ENCODE data around the gene LHX3. TPM values are rescaled to one million over a fixed set of nuclear protein-coding genes. Genes with fewer than 3 reads are reported as not detected.

Gene LHX3
- total RNA-seq, 1 experiment from 2014 or later = not detected

DNA sequence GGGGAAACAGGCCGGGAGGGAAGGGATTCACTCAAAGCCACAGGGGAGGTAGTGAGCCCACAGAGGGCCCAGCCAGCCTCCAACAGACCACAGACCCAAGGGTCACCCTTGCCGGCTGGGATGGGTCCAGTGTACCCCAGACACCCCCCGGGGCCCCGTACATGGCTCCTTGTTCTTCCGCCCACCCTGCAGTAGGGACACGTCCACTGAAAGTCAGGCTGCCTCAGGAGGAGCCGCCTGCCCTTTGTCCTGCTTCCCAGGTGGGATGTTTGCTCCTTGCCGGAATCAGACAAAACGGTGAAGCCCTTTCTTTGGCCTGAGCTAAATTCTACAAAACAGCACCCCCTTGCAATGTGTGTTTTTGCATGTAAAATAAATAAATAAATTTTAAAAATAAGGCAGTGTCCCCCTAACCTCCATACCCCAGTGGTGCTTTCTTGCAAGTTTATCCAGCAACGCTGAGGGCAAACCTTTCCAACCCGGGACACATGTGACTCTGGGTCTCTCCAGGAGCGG lies 25.8 kb downstream of the LHX3 start:
- H3K79me2 ChIP-seq (ENCODE audit: low read length) = no peaks in the 10 kb centered on the region
- H3K27me3 ChIP-seq (ENCODE audit: low read length) = no peaks in the 10 kb centered on the region
- H3K36me3 ChIP-seq (ENCODE audit: insufficient read depth, low read length) = no peaks in the 10 kb centered on the region
- H3K27ac ChIP-seq (ENCODE audit: low read length) = no peak overlapping the region
- H3K4me2 ChIP-seq (ENCODE audit: low read depth, low read length, poor library complexity, severe bottlenecking) = no peak overlapping the region
- no peaks in the 10 kb centered on the region for H3K9me3 ChIP-seq (ENCODE audit: low read length)
- H4K20me1 ChIP-seq (ENCODE audit: insufficient read depth, low read depth, low read length) = no peaks in the 10 kb centered on the region
- H3K9me2 ChIP-seq (replicated peaks; ENCODE audit: insufficient read depth, low read length) = no peaks in the 10 kb centered on the region
- H3K9ac ChIP-seq (ENCODE audit: low read length) = no peak overlapping the region
- DNase-seq = no peak
- H3K4me1 ChIP-seq (ENCODE audit: low read length) = no peaks in the 10 kb centered on the region
- no peak overlapping the region for H2AFZ ChIP-seq (ENCODE audit: low read length)
- H3K4me3 ChIP-seq (ENCODE audit: low read length) = no peak overlapping the region

DNA sequence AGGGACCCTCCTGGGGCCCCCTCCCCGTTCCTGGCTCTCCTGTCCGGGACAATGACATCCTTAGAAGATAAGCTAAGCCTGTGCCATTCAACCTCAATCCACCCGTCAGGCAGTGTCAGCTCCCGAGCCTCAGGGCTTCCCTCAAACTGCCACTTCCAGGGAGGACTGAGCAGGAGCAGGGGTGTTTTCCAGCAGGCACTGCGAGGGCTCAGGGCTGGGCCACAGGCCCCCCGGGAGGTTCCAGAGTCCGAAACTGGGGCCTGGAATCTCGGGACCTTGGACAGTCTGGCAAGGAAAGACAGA lies 26.2 kb downstream of the LHX3 start:
- H4K20me1 ChIP-seq (ENCODE audit: insufficient read depth, low read depth, low read length) = no peaks in the 10 kb centered on the region
- no peaks in the 10 kb centered on the region for H3K9me2 ChIP-seq (replicated peaks; ENCODE audit: insufficient read depth, low read length)
- no peak overlapping the region for H3K9ac ChIP-seq (ENCODE audit: low read length)
- H2AFZ ChIP-seq (ENCODE audit: low read length) = no peak overlapping the region
- H3K9me3 ChIP-seq (ENCODE audit: low read length) = no peaks in the 10 kb centered on the region
- no peak overlapping the region for H3K4me2 ChIP-seq (ENCODE audit: low read depth, low read length, poor library complexity, severe bottlenecking)
- DNase-seq = no peak
- H3K27ac ChIP-seq (ENCODE audit: low read length) = no peak overlapping the region
- no peak overlapping the region for H3K4me3 ChIP-seq (ENCODE audit: low read length)
- H3K4me1 ChIP-seq (ENCODE audit: low read length) = no peaks in the 10 kb centered on the region
- no peaks in the 10 kb centered on the region for H3K36me3 ChIP-seq (ENCODE audit: insufficient read depth, low read length)
- H3K27me3 ChIP-seq (ENCODE audit: low read length) = no peaks in the 10 kb centered on the region
- no peaks in the 10 kb centered on the region for H3K79me2 ChIP-seq (ENCODE audit: low read length)

DNA sequence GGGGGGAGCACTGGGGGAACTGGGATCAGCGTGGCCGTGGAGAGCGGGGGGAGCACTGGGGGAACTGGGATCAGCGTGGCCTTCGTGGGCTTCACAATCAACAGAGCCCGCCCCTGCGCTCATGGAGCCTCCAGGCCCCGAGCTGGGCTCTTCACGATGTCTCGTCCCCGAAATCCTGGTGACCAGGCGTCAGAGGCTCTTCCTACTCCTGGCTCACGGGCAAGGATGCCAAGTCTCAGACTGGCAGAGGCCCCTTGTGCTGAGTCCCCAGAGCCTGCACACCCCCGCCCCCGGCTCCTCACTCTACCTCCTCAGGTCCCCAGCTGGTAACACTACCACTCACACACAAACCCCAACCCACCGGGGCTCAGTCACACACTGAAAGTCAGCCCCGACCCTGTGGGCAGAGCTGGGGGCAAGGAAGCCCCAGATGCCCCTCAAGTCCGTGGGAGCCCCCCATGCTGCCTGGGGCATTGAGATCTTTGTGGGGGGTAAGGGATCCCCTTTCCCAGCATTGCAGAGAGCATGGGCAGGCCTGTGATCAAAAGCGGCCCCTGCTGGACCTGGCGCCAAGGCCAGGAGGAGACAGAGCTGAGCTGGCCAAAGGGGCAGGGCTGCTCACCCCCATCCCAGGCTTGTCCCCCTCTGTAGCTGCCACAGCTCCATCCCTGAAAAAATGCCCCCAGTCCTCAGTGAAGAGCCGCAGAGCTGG lies 26.7 kb downstream of the LHX3 start:
- Histone ChIP-seq H3K27me3 (ENCODE audit: low read length) (no peaks in the 10 kb centered on the region), H3K4me1 (ENCODE audit: low read length) (no peaks in the 10 kb centered on the region), H3K27ac (ENCODE audit: low read length) (no peak overlapping the region), H4K20me1 (ENCODE audit: insufficient read depth, low read depth, low read length) (no peaks in the 10 kb centered on the region), H3K79me2 (ENCODE audit: low read length) (no peaks in the 10 kb centered on the region), H3K9me3 (ENCODE audit: low read length) (no peaks in the 10 kb centered on the region), H3K4me3 (ENCODE audit: low read length) (no peak overlapping the region), H3K9ac (ENCODE audit: low read length) (no peak overlapping the region), H2AFZ (ENCODE audit: low read length) (no peak overlapping the region), H3K36me3 (ENCODE audit: insufficient read depth, low read length) (no peaks in the 10 kb centered on the region), H3K4me2 (ENCODE audit: low read depth, low read length, poor library complexity, severe bottlenecking) (no peak overlapping the region), H3K9me2 (replicated peaks; ENCODE audit: insufficient read depth, low read length) (no peaks in the 10 kb centered on the region)
- DNase-seq = no peak

GRCh38 chr9:136177224-136177623 lies 27.7 kb downstream of the LHX3 start:
- Histone ChIP-seq H3K79me2 (ENCODE audit: low read length) (no peaks in the 10 kb centered on the region), H3K36me3 (ENCODE audit: insufficient read depth, low read length) (no peaks in the 10 kb centered on the region), H3K9me3 (ENCODE audit: low read length) (no peaks in the 10 kb centered on the region), H3K4me1 (ENCODE audit: low read length) (no peaks in the 10 kb centered on the region), H3K4me3 (ENCODE audit: low read length) (no peak overlapping the region), H3K4me2 (ENCODE audit: low read depth, low read length, poor library complexity, severe bottlenecking) (no peak overlapping the region), H3K9ac (ENCODE audit: low read length) (no peak overlapping the region), H2AFZ (ENCODE audit: low read length) (no peak overlapping the region), H3K27me3 (ENCODE audit: low read length) (no peaks in the 10 kb centered on the region), H3K27ac (ENCODE audit: low read length) (no peak overlapping the region), H4K20me1 (ENCODE audit: insufficient read depth, low read depth, low read length) (no peaks in the 10 kb centered on the region), H3K9me2 (replicated peaks; ENCODE audit: insufficient read depth, low read length) (no peaks in the 10 kb centered on the region)
- DNase-seq = no peak

GRCh38 chr9:136175616-136176197 lies 29.2 kb downstream of the LHX3 start:
- Histone ChIP-seq H4K20me1 (ENCODE audit: insufficient read depth, low read depth, low read length) (no peaks in the 10 kb centered on the region; the same call in 1 of the 2 replicates), H3K9me2 (replicated peaks; ENCODE audit: insufficient read depth, low read length) (no peaks in the 10 kb centered on the region), H3K27me3 (ENCODE audit: low read length) (no peaks in the 10 kb centered on the region), H3K4me3 (ENCODE audit: low read length) (no peak overlapping the region), H3K79me2 (ENCODE audit: low read length) (no peaks in the 10 kb centered on the region), H3K4me1 (ENCODE audit: low read length) (peaks cover 13% of the 10 kb centered on the region), H3K9me3 (ENCODE audit: low read length) (no peaks in the 10 kb centered on the region), H3K36me3 (ENCODE audit: insufficient read depth, low read length) (no peaks in the 10 kb centered on the region), H3K27ac (ENCODE audit: low read length) (no peak overlapping the region), H2AFZ (ENCODE audit: low read length) (no peak overlapping the region), H3K4me2 (ENCODE audit: low read depth, low read length, poor library complexity, severe bottlenecking) (no peak overlapping the region), H3K9ac (ENCODE audit: low read length) (no peak overlapping the region)
- no peak for DNase-seq

GRCh38 chr9:136174779-136175615 lies 29.9 kb downstream of the LHX3 start:
- H3K9me2 ChIP-seq (replicated peaks; ENCODE audit: insufficient read depth, low read length) = no peaks in the 10 kb centered on the region
- H3K27me3 ChIP-seq (ENCODE audit: low read length) = no peaks in the 10 kb centered on the region
- H2AFZ ChIP-seq (ENCODE audit: low read length) = no peak overlapping the region
- no peaks in the 10 kb centered on the region for H3K36me3 ChIP-seq (ENCODE audit: insufficient read depth, low read length)
- no peak overlapping the region for H3K4me2 ChIP-seq (ENCODE audit: low read depth, low read length, poor library complexity, severe bottlenecking)
- no peaks in the 10 kb centered on the region; the same call in 1 of the 2 replicates for H4K20me1 ChIP-seq (ENCODE audit: insufficient read depth, low read depth, low read length)
- H3K9ac ChIP-seq (ENCODE audit: low read length) = no peak overlapping the region
- peaks cover 16% of the 10 kb centered on the region for H3K4me1 ChIP-seq (ENCODE audit: low read length)
- H3K27ac ChIP-seq (ENCODE audit: low read length) = no peak overlapping the region
- H3K9me3 ChIP-seq (ENCODE audit: low read length) = no peaks in the 10 kb centered on the region
- DNase-seq = no peak
- H3K79me2 ChIP-seq (ENCODE audit: low read length) = no peaks in the 10 kb centered on the region
- H3K4me3 ChIP-seq (ENCODE audit: low read length) = no peak overlapping the region

DNA sequence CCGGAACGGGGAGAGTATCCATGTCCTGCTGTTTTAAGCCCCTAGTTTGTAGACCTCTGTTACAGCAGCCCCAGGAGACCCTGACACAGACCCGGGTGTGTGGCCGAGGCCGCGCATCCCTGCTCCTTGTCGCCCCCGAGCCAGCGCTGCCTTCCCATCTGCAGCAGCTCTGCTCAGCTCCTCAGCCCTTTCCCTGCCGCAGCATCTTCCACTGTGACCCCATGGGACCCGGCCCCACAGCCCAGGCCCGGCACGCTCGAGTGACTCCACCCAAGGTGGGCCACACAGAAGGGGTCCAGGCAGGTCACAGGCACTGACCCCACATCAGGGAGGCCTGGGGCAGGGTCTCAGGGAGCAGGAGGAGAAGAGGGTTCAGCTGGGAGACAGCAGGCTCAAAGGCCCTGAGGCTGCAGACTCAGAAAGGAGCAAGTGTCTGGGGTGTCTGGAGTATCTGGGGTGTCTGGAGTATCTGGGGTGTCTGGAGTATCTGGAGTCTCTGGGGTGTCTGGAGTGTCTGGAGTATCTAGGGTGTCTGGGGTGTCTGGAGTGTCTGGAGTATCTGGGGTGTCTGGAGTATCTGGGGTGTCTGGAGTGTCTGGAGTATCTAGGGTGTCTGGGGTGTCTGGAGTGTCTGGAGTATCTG lies 31.2 kb downstream of the LHX3 start:
- peaks cover 16% of the 10 kb centered on the region for H3K4me1 ChIP-seq (ENCODE audit: low read length)
- no peaks in the 10 kb centered on the region for H3K27me3 ChIP-seq (ENCODE audit: low read length)
- DNase-seq = no peak
- no peaks in the 10 kb centered on the region for H3K79me2 ChIP-seq (ENCODE audit: low read length)
- H3K4me2 ChIP-seq (ENCODE audit: low read depth, low read length, poor library complexity, severe bottlenecking) = no peak overlapping the region
- no peak overlapping the region for H3K27ac ChIP-seq (ENCODE audit: low read length)
- H3K9me3 ChIP-seq (ENCODE audit: low read length) = no peaks in the 10 kb centered on the region
- H2AFZ ChIP-seq (ENCODE audit: low read length) = no peak overlapping the region
- H4K20me1 ChIP-seq (ENCODE audit: insufficient read depth, low read depth, low read length) = peaks cover 6% of the 10 kb centered on the region; the same call in 1 of the 2 replicates
- no peaks in the 10 kb centered on the region for H3K9me2 ChIP-seq (replicated peaks; ENCODE audit: insufficient read depth, low read length)
- H3K4me3 ChIP-seq (ENCODE audit: low read length) = no peak overlapping the region
- H3K9ac ChIP-seq (ENCODE audit: low read length) = no peak overlapping the region
- no peaks in the 10 kb centered on the region for H3K36me3 ChIP-seq (ENCODE audit: insufficient read depth, low read length)
